Hepatocyte (in vitro differentiated cells): ENCODE data around the gene NPTN.

Experiments
- EZH2 ChIP-seq: fragments of 200-600 bp; sonication (generic); IDR thresholded peaks from 2 replicates; pipeline ENCODE4 v1.6.1; 2016; ENCODE audit warnings: antibody characterized with exemption, mild to moderate bottlenecking, borderline replicate concordance
- EZH2phosphoT487 ChIP-seq: fragments of 200-600 bp; sonication (generic); IDR thresholded peaks from one replicate; pipeline ENCODE4 v1.6.1; 2018; ENCODE audit warnings: antibody characterized with exemption, mild to moderate bottlenecking, low read depth, moderate library complexity; ENCODE audit not compliant: unreplicated experiment, severe bottlenecking
- TF ChIP-seq, protein P1 (sequence below): fragments of 200-600 bp; sonication (generic); IDR thresholded peaks from 2 replicates; pipeline ENCODE4 v1.5.1; 2016; ENCODE audit warnings: antibody characterized with exemption, mild to moderate bottlenecking; ENCODE audit not compliant: poor library complexity

- TF ChIP-seq, protein P1, sequence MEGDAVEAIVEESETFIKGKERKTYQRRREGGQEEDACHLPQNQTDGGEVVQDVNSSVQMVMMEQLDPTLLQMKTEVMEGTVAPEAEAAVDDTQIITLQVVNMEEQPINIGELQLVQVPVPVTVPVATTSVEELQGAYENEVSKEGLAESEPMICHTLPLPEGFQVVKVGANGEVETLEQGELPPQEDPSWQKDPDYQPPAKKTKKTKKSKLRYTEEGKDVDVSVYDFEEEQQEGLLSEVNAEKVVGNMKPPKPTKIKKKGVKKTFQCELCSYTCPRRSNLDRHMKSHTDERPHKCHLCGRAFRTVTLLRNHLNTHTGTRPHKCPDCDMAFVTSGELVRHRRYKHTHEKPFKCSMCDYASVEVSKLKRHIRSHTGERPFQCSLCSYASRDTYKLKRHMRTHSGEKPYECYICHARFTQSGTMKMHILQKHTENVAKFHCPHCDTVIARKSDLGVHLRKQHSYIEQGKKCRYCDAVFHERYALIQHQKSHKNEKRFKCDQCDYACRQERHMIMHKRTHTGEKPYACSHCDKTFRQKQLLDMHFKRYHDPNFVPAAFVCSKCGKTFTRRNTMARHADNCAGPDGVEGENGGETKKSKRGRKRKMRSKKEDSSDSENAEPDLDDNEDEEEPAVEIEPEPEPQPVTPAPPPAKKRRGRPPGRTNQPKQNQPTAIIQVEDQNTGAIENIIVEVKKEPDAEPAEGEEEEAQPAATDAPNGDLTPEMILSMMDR: no peak
- TF ChIP-seq EZH2phosphoT487: no peak
- TF ChIP-seq EZH2: no peak
These were observed 46.8 kb upstream of the NPTN start for GRCh38 chr15:73679964-73680363.
